ENCODE results near the gene CHTOP.

DNA sequence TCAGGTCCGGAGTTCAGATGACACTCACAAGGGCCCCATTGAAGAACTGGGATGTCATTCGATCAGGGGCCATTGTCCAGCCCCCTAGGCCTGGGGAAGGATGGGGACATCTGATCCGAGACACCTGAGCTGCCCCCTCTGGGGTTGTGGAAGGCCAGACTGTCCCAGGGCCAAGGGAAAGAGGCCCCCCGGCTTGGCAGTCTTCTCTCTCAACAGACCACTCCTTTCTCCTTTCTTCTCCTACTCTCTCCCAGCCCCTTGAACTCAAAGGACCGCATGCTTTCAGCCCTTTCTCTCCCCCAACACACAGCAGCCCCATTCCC, 4.6 kb upstream of the CHTOP start:
- TF ChIP-seq, protein P1, sequence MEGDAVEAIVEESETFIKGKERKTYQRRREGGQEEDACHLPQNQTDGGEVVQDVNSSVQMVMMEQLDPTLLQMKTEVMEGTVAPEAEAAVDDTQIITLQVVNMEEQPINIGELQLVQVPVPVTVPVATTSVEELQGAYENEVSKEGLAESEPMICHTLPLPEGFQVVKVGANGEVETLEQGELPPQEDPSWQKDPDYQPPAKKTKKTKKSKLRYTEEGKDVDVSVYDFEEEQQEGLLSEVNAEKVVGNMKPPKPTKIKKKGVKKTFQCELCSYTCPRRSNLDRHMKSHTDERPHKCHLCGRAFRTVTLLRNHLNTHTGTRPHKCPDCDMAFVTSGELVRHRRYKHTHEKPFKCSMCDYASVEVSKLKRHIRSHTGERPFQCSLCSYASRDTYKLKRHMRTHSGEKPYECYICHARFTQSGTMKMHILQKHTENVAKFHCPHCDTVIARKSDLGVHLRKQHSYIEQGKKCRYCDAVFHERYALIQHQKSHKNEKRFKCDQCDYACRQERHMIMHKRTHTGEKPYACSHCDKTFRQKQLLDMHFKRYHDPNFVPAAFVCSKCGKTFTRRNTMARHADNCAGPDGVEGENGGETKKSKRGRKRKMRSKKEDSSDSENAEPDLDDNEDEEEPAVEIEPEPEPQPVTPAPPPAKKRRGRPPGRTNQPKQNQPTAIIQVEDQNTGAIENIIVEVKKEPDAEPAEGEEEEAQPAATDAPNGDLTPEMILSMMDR (IDR thresholded peaks at IDR 0.05; ENCODE audit: low read depth, low read length) = no peak
- no peak for TF ChIP-seq EZH2phosphoT487 (IDR thresholded peaks at IDR 0.05; ENCODE audit: low read depth)
